Suprapubic skin (tissue), 3 donors: Measurements from ENCODE around the gene AMBP.

Experiments
- POLR2AphosphoS5 ChIP-seq, 3 donors: sonication (generic); formaldehyde crosslinking; IDR thresholded peaks; one replicate each; pipeline ENCODE4 v1.6.1; 2017; ENCODE audit warnings: antibody characterized with exemption in 3 of 3
- TF ChIP-seq, protein P1 (sequence below), 2 donors: fragments of 200-600 bp in 1 of 2; fragments of 450-650 bp in 1 of 2; sonication (generic) in 1 of 2; IDR thresholded peaks; one replicate each; pipeline ENCODE4 v1.5.1; 2016 to 2019; ENCODE audit warnings: antibody characterized with exemption in 2 of 2, mild to moderate bottlenecking in 1 of 2, moderate library complexity in 1 of 2

DNA sequence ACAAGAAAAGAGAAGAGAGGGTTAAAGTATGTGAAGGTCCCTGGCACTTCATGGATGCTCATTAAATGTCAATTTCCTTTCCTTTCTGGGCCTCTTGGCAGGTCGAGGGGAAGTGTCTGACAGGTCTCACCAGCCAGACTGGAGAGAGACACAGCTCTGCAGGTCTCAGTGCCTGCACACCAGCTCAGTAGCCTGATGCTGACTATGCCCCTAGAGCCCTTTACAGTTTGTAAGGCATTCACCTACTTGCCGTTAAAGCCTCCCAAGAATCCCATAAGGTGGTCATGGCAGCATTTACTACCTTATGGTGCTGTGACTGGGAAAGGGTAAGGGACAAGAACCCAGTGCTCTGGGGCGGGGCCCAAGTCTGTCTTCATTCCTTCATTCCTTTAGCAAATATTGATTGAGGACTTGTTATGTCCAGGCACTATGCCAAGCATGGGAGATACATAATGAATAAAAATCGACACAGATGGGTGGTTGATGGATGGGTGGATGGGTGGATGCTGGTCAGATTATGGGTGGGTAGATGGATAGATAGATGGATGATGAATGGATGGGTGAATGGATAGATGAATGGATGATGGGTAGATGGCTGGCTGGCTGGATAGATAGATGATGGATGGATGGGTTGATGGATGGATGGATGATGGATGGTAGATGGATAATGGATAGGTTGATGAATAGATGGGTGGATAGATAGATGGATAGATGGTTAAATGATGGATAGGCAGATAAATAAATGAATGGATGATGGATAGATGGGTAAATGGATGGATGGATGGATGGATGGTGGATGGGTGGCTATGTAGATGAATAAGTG lies 42.3 kb upstream of the AMBP start:
- TF ChIP-seq, protein P1, sequence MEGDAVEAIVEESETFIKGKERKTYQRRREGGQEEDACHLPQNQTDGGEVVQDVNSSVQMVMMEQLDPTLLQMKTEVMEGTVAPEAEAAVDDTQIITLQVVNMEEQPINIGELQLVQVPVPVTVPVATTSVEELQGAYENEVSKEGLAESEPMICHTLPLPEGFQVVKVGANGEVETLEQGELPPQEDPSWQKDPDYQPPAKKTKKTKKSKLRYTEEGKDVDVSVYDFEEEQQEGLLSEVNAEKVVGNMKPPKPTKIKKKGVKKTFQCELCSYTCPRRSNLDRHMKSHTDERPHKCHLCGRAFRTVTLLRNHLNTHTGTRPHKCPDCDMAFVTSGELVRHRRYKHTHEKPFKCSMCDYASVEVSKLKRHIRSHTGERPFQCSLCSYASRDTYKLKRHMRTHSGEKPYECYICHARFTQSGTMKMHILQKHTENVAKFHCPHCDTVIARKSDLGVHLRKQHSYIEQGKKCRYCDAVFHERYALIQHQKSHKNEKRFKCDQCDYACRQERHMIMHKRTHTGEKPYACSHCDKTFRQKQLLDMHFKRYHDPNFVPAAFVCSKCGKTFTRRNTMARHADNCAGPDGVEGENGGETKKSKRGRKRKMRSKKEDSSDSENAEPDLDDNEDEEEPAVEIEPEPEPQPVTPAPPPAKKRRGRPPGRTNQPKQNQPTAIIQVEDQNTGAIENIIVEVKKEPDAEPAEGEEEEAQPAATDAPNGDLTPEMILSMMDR (IDR thresholded peaks at IDR 0.05) = no peak
- TF ChIP-seq POLR2AphosphoS5 (IDR thresholded peaks at IDR 0.05) = no peak
